Ramos (cell line): ENCODE results near the gene ZNF563.

Experiments
- in situ Hi-C: fragments of 300-500 bp; cut with MboI; formaldehyde crosslinking; loops from one replicate; pipeline ENCODE4 v1.14.3; 2022; ENCODE audit warnings: low sequenced_read_pairs; ENCODE audit not compliant: unreplicated experiment

ZNF563 gene

DNA sequence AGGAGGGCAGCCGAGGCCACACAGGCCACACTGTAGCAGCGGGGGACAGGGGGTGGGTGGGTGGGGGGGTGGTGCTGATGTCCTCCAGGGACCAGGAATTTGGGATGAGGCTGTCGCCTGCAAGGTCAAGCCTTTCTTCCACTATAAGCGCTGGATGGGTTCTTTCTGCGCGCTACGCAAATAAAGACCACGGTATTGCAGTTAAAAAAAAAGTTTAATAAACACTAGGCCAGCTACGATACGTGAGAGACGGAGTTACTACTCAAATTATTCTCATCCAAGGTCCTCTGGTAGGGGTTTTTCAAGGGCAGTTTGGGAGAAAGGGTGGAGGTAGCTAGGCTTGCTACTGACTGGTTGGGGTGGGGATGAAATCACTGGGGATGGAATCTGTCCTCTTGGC, 38.2 kb downstream of the ZNF563 start:
- in situ Hi-C loops: no loop called here

DNA sequence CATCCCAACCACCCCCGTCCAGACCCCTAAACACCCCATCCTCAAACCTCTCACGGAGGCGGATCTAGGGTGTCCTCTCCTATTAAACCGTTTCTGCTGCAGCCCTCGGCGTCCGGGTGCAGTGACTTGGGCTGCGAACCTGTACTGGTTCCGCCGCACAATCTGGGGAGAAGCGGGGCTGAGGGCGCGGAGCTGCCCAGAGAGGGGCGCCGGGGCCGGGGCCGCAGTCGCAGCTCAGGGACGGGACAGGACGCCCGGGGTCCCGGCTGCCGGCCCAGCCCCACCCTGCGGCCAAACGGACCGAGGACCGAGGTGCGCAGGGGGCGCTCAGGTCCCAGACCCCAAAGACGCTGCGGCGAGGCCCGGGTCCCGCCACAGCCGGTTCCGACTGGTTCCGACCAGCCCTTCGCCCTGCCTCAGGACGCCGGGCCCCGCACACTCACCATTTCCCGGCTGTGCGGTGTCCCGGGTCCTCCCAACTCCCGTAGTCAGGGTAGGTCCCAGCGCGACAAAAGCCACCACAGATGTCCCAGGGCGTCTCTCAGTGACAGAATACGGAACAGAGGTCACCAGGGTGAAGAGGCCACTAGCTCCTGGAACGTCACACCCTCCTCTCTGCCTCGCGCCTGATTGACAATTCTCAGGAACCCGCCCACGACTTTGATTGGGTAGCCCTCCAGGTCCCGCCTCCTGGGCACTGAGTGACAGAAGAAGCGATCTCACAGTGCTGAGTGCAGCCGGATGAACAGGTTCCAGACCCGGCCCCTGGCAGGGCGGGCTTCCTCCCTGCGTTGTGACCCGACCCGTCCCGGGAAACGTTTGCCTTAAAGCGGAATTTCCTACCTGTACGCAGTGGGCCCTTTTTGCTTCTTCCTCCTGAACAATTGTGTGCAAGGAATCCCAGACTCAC, 38.9 kb downstream of the ZNF563 start, which contains the start of gene ZNF44:
Gene ZNF44, minus strand, starts transcription at position 635 of the 910 bp plus-strand sequence. Its CDS starts 189 bp downstream, at position 446.
- in situ Hi-C loops: no loop called here

- in situ Hi-C loops: no loop called here
Observed at GRCh38 chr19:12293777-12294248, 39.6 kb downstream of the ZNF563 start.

GRCh38 chr19:12289790-12290065, 43.7 kb downstream of the ZNF563 start:
- in situ Hi-C loops: no loop called here

- in situ Hi-C loops: no loop called here
Observed at GRCh38 chr19:12287958-12288500, 45.4 kb downstream of the ZNF563 start.

- in situ Hi-C loops: no loop called here
Observed at GRCh38 chr19:12284631-12285030, 48.8 kb downstream of the ZNF563 start.

DNA sequence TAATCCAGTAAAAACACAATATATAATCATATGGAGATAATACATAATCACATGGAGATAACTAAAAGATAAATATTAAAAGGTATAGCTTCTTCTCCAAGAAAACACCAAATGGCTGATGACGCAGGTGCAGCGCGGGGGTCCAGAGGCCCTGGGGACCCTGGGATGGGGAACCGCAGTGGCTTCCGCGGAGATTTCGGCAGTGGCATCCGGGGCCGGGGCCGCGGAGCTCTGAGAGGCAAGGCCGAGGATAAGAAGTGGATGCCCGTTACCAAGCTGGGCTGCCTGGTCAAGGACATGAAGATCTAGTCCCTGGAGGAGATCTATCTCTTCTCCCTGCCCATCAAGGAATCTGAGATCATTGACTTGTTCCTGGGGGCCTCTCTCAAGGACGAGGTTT, 49.2 kb downstream of the ZNF563 start:
- in situ Hi-C loops: no loop called here

DNA sequence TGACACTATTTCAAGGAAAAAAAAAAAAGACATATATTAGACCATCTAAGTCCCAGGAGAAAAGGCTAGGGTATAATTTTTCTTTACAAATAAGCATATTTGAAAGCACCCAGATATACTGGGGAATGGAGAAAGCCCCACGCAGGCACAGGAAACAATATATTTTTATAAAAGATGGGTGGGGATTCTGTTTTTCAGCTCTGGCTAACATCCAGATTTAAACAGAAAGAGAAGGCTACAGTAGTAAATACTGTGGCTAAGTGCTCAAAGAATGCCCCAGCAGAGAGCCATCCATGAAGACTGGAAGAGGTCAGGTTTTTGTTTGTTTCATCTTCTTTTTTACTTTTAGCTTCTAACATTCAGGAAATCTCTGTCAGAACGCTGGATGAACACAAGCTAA, 54.7 kb downstream of the ZNF563 start:
- in situ Hi-C loops: no loop called here

DNA sequence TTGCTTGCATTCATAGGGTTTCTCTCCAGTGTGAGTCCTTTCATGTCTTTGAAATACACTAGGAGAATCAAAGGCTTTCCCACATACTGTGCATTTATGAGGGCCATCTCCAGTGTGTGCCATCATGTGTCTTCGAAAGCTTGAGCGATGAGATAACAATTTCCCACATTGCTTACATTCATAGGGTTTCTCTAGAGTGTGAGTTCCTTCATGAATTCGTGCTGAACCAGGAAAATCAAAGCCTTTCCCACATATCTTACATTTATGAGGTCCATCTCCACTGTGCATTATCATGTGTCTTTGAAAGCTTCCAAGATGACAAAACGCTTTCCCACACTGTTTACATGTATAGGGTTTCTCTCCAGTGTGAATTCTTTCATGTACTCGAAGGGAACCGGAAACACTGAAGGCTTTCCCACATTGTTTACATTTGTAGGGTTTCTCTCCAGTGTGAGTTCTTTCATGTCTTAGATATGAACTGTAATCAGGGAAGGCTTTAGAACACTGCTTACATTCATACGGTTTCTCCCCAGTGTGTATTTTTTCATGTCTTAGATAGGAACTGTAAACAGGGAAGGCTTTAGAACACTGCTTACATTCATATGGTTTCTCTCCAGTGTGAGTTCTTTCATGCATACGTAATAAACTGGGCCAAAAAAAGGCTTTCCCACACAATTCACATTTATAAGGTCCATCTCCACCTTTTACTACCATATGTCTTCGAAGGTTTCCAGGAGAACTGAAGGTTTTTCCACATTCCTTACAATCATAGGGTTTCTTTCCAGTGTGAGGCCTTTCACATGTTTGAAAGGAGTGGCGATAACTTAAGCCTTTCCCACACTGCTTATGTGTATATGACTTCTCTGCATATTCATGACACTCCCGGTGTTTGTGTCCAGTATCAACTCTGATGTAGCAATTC, 60.2 kb downstream of the ZNF563 start:
- in situ Hi-C loops: no loop called here

- in situ Hi-C loops: no loop called here
Observed at GRCh38 chr19:12272386-12272785, 61.0 kb downstream of the ZNF563 start.

DNA sequence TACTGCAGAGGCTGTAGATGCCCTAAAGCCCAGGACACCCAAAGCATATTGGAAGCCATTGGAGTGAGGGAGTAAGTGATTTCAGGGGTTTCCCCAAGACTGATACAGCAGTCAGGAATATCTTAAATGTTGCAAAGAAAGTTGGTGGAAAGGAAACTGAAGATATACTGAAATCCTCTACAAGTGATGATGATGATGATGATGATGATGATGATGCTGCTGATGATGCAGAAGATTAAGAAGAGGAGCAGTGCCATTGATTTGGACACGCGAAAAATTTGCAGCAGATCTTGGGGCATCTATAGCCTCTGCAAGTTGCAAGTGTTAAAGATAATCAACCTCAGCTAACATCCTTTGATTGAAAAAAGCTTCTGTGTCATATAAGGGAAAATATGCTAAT, 62.6 kb downstream of the ZNF563 start:
- in situ Hi-C loops: no loop called here
